HG03439 (cell line): ENCODE measurements around the gene PCNT.
"Not testable (repeated sequence)": the region's sequence is repeated elsewhere in the genome, so short reads cannot be mapped to it uniquely, and the experiment has no call there.

Source experiments
- ATAC-seq: cut with Tn5 transposase; IDR thresholded peaks from one replicate; pipeline ENCODE4 v1.9.1; 2021; ENCODE audit warnings: mild to moderate bottlenecking, moderate library complexity; ENCODE audit not compliant: unreplicated experiment

Gene PCNT

DNA sequence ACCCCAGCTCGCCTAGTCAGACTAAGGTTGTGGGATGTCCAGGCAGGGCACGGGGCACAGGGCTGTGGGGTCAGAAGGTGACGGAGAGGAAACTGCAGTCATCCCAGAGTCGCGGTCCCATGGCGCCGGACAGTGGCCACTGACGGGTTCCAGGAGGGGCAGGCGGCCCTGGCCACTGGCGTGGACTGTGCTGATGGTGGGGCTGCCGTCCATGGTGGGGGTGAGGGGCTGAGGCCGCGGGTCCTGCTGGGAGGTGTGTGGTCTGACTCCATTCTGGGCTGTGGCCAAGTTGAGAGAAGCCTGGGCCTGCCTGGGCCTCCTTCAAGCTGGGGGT, 32.0 kb downstream of the PCNT start:
- no peak for ATAC-seq

DNA sequence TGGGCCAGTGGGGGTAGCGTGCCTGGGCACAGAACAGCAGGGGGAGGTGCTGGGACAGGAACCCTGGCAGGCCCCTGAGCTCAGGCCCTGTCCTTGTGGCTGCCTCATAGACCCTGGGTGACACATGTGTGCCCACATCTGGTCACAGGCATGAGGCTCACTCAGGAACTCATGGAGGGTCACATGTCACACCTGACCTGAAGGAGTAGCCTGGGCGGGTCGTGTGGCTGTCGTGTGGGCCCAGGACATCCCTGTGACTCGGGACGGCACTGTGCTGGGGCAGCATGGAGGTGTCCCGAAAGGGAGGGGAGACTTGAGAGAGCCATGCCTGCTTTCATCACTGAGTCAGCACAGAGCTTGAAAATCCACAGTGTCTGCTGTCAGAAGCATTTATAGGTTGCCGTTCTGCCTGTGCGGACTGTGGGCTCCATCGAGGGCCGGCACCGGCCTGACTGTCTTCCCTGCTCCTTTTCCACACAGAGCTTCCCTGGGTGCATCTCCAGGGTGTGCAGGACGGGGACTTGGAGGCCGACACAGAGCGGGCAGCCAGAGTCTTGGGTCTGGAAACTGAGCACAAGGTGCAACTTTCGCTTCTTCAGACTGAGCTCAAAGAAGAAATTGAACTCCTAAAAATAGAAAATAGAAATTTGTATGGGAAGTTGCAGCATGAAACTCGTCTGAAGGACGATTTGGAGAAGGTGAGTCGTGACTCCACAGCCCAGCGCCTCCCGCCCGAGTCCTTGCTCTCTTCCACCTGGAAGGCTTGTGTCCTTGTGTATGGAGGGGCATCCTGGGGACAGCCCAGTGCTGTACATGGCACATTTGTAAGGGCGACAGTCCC, 32.8 kb downstream of the PCNT start:
- peak; percentile 45 for ATAC-seq

DNA sequence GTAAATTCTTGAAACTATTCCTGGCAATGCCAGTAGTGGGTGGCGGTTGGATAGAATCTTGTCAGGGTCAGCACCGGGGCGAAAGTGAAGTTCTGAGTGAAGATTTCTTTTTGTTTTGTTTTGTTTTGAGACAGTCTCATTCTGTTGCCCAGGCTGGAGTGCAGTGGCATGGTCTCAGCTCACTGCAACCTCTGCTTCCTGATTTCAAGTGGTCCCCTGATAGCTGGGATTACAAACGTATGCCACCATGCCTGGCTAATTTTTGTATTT, 33.3 kb downstream of the PCNT start:
- peak; percentile 52 for ATAC-seq

GRCh38 chr21:46357684-46358425, 33.9 kb downstream of the PCNT start:
- peak; percentile 3 for ATAC-seq

- no peak for ATAC-seq
These were observed 37.2 kb downstream of the PCNT start for GRCh38 chr21:46361176-46361575.

DNA sequence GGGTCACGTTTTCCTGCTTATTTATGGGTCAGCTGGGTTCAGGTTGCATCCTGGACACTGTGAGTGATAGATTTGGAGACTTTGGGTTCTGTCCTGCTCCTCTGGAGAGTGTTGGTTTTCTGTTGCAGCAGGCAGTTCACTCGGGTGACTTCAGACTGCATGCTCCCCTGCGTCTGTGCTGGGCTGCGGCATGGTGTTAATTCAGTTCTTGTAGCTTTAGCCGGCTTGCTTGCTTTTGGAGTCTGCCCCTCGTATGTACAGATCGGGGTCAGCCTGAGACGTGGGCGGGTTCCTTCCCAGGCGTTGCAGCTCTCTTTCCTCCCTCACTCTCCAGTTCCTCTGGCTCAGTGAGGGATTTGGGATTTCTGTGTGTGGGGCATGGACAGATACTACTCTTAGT, 38.0 kb downstream of the PCNT start:
- no peak for ATAC-seq

- ATAC-seq = no peak
These were observed 39.0 kb downstream of the PCNT start for GRCh38 chr21:46362946-46363345.

- no peak for ATAC-seq
These were observed 39.7 kb downstream of the PCNT start for GRCh38 chr21:46363698-46364097.

DNA sequence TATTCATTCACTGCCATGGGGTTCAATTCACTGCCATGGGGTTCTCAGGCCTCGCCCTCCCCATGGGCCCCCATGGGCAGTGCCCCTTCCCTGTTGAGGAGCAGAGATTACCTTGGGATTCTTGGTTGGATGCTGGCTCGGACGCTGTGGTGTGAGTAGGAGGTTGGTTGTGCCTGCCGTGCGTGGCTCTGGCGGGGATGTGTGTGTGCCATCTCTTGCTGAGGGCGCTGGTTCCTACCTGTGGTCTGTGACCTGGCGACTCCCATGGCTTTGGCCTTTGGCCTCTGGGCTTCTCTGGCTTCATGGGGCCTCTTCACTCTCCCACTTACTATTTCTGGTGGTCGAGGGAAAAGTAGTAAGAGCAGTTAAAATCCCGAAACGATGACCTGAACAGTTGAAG, 42.1 kb downstream of the PCNT start:
- no peak for ATAC-seq

- no peak for ATAC-seq
These were observed 42.6 kb downstream of the PCNT start for GRCh38 chr21:46366561-46366960.

DNA sequence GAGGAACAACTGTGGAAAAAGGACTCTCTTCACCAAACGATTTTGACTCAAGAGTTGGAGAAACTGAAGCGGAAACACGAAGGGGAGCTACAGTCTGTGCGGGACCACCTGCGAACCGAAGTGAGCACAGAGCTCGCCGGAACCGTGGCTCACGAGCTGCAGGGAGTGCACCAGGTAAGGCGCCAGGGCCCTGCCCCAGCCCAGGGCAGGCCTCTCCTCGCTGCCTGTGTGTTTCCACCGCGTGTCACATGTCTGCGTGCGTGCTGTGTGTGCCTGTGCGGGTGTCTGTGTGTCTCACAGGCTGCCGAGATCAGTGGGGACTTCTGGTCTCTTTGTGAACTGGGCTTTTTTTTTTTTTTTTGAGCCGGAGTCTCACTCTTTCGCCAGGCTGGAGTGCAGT, 43.0 kb downstream of the PCNT start:
- ATAC-seq = no peak

- peak; percentile 60 for ATAC-seq
These were observed 44.8 kb downstream of the PCNT start for GRCh38 chr21:46368533-46369285.

GRCh38 chr21:46369520-46370235, 45.7 kb downstream of the PCNT start:
- ATAC-seq = no peak

GRCh38 chr21:46371204-46372013, 47.5 kb downstream of the PCNT start:
- ATAC-seq = no peak

GRCh38 chr21:46372014-46372485, 48.1 kb downstream of the PCNT start:
- no peak for ATAC-seq

DNA sequence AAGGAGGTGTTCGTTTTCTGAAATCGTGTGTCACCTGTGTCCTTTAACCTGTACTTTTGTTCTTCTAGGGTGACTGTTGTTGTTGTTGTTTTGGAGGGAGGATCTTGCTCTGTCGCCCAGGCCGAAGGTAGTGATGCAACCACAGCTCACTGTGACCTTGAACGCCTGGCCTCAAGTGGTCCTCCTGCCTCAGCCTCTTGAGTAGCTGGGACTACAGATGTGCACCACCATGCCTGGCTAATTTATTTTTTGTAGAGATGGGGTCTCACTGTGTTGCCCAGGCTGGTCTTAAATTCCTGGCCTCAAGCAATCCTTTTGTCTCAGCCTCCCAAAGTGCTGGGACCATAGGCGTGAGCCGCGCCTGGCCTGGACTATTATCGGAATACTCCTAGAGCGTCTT, 49.0 kb downstream of the PCNT start:
- ATAC-seq = not testable (repeated sequence)

DNA sequence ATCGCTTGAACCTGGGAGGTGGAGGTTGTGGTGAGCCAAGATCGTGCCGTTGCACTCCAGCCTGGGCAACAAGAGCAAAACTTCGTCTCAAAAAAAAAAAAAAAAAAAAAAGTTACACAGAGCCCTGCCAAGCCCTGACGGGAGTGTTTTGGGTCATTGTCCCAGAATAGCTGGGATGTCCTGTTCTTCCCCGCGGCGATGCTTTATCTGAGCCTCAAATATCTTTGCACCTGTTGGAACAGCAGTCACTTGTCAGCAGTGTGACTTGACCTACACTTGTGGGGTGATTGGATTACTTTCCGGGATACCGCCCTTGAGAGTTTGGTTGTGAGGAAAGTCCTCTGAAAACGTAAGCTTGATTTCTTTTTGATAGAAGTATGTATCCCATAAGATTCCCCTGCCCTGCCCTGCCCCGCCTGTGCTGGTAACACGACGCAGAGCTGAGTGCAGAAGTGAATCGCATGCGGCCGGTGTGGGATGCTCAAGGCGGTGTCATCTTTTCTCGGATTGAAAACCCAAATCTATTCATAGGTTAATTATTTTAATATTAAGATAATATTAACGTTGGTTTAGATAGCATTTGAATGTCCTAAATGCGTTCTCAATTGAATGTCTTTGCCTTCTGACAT, 50.9 kb downstream of the PCNT start:
- ATAC-seq = no peak

DNA sequence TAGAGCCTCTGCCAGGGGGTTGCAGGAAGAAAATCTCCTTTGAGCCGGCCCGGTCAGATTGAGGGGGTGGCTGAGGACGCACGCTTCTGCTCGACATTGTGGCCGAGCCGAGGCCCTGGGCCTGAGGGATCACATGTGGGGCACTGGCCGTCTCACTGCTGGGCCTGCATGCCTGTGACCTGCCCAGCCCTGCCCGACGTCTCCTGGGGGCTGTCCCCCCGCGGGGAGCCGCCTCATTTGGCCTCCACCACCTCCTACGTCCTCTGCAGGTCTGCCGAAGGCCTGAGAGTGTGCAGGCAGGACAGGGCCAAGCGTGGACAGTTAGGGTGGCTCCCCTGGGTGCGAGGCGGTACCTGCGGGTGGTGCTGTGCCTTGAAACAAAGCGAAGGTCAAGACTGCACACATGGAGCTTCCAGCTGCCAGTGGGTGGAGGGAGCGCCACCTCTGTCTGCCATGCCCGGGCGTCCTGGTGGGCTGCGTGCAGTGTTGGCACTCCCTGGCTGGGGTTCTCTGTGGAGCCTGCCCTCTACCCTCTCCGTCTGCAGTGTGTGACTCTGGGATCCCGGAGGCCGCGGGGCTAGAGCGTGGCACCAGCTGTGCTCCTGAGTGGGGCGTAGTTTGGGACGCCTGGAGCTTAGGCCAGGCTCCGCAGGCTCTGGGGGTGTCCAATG, 51.7 kb downstream of the PCNT start:
- ATAC-seq = no peak

- no peak for ATAC-seq
These were observed 52.3 kb downstream of the PCNT start for GRCh38 chr21:46376231-46376628.
